GM12875 (cell line): ENCODE data around the gene SORCS1.

Source experiments
- H3K4me3 ChIP-seq: one replicate; pipeline ENCODE4 v1.5.1; 2011; ENCODE audit warnings: low read depth, low read length, control low read depth
- TF ChIP-seq, protein P1 (sequence below): IDR thresholded peaks from 2 replicates; pipeline ENCODE4 v1.5.1; 2011; ENCODE audit warnings: low read depth, mild to moderate bottlenecking, control low read depth, inconsistent platforms, low read length, moderate library complexity, borderline replicate concordance; ENCODE audit not compliant: insufficient read depth

Gene SORCS1

DNA sequence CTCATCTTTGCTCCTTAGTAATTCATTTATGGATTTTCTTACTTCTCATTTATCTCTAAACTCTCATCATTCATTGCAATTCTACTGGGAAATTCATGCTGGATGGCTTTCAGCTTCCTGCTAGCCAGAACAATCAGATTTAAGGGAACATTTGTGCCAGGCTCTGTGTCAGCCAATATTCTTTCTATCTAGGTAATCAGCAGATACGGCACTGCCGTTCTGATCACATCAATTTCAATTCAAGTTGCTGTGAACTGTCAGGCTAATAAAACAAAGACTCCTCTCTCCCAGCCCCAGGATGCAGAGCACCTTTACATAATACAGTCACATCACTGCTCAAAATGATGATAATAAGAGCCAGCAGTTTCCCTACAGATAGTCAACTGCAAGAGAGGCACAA, 468.3 kb downstream of the SORCS1 start:
- TF ChIP-seq, protein P1, sequence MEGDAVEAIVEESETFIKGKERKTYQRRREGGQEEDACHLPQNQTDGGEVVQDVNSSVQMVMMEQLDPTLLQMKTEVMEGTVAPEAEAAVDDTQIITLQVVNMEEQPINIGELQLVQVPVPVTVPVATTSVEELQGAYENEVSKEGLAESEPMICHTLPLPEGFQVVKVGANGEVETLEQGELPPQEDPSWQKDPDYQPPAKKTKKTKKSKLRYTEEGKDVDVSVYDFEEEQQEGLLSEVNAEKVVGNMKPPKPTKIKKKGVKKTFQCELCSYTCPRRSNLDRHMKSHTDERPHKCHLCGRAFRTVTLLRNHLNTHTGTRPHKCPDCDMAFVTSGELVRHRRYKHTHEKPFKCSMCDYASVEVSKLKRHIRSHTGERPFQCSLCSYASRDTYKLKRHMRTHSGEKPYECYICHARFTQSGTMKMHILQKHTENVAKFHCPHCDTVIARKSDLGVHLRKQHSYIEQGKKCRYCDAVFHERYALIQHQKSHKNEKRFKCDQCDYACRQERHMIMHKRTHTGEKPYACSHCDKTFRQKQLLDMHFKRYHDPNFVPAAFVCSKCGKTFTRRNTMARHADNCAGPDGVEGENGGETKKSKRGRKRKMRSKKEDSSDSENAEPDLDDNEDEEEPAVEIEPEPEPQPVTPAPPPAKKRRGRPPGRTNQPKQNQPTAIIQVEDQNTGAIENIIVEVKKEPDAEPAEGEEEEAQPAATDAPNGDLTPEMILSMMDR = no peak
- H3K4me3 ChIP-seq = no peak overlapping the region

DNA sequence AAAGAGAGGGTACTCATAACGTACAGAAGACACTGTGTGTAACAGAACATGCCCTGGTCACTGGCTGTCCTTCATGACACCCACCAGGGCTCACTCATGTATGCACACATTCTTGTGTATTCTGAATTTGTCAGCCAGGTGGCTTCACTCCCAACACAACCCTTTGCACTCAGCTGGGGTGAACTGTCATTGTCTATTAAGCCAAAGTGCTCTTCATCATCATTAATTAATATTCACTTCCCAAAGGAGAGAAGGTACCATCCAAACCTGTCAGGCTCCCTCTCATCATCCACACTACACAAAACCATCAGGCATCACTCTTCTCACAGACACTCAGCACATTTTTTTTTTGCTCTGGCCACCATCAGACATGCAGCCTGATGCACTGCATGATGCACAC, 469.8 kb downstream of the SORCS1 start:
- TF ChIP-seq, protein P1 = no peak
- H3K4me3 ChIP-seq = no peak overlapping the region

DNA sequence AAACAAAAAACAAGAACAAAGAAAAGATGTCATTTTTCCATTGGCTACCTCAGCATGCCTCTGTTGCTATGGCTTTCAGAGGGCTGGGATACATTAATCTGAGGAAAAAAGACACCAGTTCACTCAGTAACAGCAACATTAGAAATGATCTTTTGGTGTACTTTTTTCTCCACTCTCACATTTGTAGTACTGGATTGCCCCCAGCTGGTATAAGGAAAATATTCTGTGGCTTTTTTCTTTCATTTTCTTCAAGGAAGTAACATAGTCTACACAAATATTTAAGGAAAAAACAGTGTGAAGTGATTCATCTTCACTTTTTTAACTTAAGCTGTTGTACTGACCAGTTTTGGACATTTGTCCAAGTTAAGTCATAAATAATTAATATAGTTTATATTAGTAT, 482.3 kb downstream of the SORCS1 start:
- no peak overlapping the region for H3K4me3 ChIP-seq
- TF ChIP-seq, protein P1 = no peak

DNA sequence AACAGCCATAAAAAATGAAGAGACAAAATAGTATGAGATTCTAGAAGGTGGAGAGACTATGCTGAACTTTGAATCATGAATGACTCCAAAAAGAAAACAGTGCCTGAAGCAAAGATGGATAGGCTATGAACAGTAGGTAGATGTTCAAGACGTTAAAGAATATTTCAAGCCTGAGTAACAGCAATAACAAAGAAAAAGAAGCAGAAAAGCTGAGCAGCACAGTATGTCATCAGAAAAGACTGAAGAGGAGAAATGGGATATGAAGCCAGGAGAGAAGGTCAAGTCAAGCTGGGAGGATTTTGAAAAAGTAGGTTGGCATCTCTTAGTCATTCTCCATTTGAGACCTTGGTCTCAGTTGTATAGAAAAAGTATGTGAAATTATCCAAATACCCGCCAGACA, 484.4 kb downstream of the SORCS1 start:
- no peak overlapping the region for H3K4me3 ChIP-seq
- TF ChIP-seq, protein P1 = no peak

DNA sequence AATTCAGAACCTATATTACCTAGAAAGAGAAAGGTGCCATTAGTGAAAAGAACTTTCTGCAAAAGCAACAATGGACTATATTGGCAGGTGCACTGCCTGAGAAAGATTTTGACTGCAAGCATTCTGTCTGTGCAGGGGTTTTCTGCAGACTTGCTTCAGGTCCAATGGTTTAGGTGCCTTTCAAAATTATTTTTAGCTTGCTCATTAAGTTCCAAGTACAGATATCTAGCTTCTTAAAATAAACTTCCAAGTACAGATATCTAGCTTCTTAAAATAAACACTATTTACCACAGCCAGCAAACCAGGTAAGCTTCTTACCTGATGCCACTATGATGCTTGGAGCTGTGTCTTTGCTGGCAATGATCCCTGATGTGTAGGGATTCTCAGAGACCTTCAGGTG, 485.2 kb downstream of the SORCS1 start:
- TF ChIP-seq, protein P1 = no peak
- no peak overlapping the region for H3K4me3 ChIP-seq

DNA sequence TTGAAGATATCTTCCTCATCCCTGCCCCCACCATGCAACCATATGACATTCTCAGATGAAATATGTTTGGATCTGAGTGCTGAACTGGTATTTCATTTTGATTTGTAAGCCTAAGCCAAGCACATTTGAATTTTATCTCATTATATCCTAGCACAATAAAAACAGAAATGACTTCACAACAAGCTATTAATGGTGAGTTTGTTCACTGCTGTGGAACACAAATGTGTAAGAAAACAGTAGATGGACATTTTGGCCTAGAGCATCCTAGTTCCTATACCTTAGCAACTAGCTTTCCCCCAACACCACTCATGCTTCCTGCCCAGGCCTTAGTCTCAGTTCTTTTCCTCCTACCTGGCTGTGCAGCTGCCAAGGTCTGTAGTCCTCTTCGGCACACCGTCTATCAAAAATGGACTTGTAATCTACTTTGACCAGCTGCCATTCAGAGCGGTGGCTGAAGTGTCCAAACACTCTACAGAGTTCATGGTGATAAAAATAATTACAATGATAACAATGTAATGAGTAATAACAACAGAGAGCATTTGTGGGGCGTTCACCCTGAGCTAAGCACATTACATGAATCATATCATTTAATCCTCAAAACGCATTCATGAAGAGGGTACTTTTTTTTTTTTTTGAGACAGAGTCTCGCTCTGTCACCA, 491.9 kb downstream of the SORCS1 start:
- TF ChIP-seq, protein P1 = no peak
- H3K4me3 ChIP-seq = no peak overlapping the region

DNA sequence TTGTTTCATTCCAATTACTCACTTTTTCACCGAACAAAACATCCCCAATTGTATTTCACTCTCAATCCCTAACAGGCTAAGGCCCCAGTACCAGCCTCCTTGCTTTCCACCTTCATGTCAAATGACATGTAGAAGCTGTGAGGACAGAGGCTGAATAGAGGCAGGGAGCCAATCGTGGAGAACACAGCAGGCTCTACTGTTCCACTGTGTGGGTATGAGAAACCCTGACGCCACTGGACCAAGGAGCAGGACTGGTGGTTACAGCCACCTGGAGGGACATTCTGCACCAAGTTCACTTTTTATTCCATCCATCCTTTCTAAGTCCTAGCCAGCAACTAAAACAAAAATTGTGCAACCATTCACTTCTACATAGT, 502.8 kb downstream of the SORCS1 start:
- H3K4me3 ChIP-seq = no peak overlapping the region
- TF ChIP-seq, protein P1 = no peak
